GM23338 (cell line): Measurements from ENCODE around the gene XRRA1. TPM values are rescaled to one million over a fixed set of nuclear protein-coding genes. Genes with fewer than 3 reads are reported as not detected.

Experiments used
- ATAC-seq: fragments of 200-7000 bp; cut with Tn5 transposase; 3 replicates; pipeline ENCODE4 v1.9.1; 2020
- DNase-seq: peaks from one replicate; pipeline ENCODE4 v3.0.0-alpha.2; 2015; ENCODE audit warnings: low spot score
- H2AFZ ChIP-seq: fragments of 200-600 bp; sonication (generic); 2 replicates; pipeline ENCODE4 v1.8.0; 2016; ENCODE audit warnings: antibody characterized with exemption, mild to moderate bottlenecking, moderate library complexity
- H3F3A ChIP-seq: fragments of 200-600 bp; sonication (generic); replicated peaks from 2 replicates; pipeline ENCODE4 v1.8.0; 2017; ENCODE audit warnings: antibody characterized with exemption, mixed run types, low read depth
- H3K27ac ChIP-seq: fragments of 200-600 bp; sonication (generic); 2 replicates; pipeline ENCODE4 v1.6.1; 2016; ENCODE audit warnings: low read depth
- H3K27me3 ChIP-seq: fragments of 200-600 bp; sonication (generic); 2 replicates; pipeline ENCODE4 v1.8.0; 2016; ENCODE audit warnings: mild to moderate bottlenecking, mixed run types, moderate library complexity; ENCODE audit not compliant: insufficient read depth
- H3K36me3 ChIP-seq: fragments of 200-600 bp; sonication (generic); 2 replicates; pipeline ENCODE4 v1.8.0; 2016; ENCODE audit warnings: mild to moderate bottlenecking; ENCODE audit not compliant: insufficient read depth
- H3K4me1 ChIP-seq: fragments of 200-600 bp; sonication (generic); 2 replicates; pipeline ENCODE4 v1.8.0; 2016; ENCODE audit warnings: mild to moderate bottlenecking, moderate library complexity; ENCODE audit not compliant: insufficient read depth
- H3K4me2 ChIP-seq: fragments of 200-600 bp; sonication (generic); 2 replicates; pipeline ENCODE4 v1.7.1; 2017; ENCODE audit warnings: mixed run types
- H3K4me3 ChIP-seq: fragments of 200-600 bp; sonication (generic); 2 replicates; pipeline ENCODE4 v1.6.1; 2016; ENCODE audit warnings: mixed run types
- H3K79me2 ChIP-seq: fragments of 200-600 bp; sonication (generic); replicated peaks from 2 replicates; pipeline ENCODE4 v1.8.0; 2017; ENCODE audit warnings: mild to moderate bottlenecking; ENCODE audit not compliant: insufficient read depth
- H3K9me2 ChIP-seq: fragments of 200-600 bp; sonication (generic); 2 replicates; pipeline ENCODE4 v1.8.0; 2017; ENCODE audit not compliant: insufficient read depth
- H4K20me1 ChIP-seq: fragments of 200-600 bp; sonication (generic); replicated peaks from 2 replicates; pipeline ENCODE4 v1.8.0; 2017; ENCODE audit warnings: mild to moderate bottlenecking; ENCODE audit not compliant: insufficient read depth
- H3K27ac Mint-ChIP-seq: 2 replicates; pipeline ENCODE4 v1.8.0; 2020; ENCODE audit warnings: inconsistent platforms, mild to moderate bottlenecking, moderate library complexity, mixed read lengths
- H3K27me3 Mint-ChIP-seq: 3 replicates; pipeline ENCODE4 v1.8.0; 2022; ENCODE audit warnings: low read depth, mild to moderate bottlenecking, moderate library complexity, mixed read lengths, inconsistent platforms; ENCODE audit not compliant: insufficient read depth, poor library complexity
- H3K36me3 Mint-ChIP-seq: 3 replicates; pipeline ENCODE4 v1.8.0; 2021; ENCODE audit warnings: low read depth, mild to moderate bottlenecking, inconsistent platforms, moderate library complexity, mixed read lengths
- H3K4me1 Mint-ChIP-seq: 3 replicates; pipeline ENCODE4 v1.8.0; 2020; ENCODE audit warnings: mild to moderate bottlenecking, inconsistent platforms, mixed read lengths
- H3K4me3 Mint-ChIP-seq: 3 replicates; pipeline ENCODE4 v1.8.0; 2021; ENCODE audit warnings: moderate library complexity, mild to moderate bottlenecking, inconsistent platforms, mixed read lengths
- H3K9me3 Mint-ChIP-seq: 3 replicates; pipeline ENCODE4 v1.8.0; 2020; ENCODE audit warnings: moderate library complexity, mild to moderate bottlenecking, inconsistent platforms, mixed read lengths
- CREB1 ChIP-seq: fragments of 250-450 bp; sonication (Bioruptor Pico); IDR thresholded peaks from 2 replicates; pipeline ENCODE4 v1.5.0; 2020; ENCODE audit warnings: low read depth, mild to moderate bottlenecking, moderate library complexity
- CTCF ChIP-seq, 2 experiments: fragments of 200-600 bp in 1 of 2; sonication (generic) in 1 of 2; conservative IDR thresholded peaks; 2 replicates each; pipeline versions ENCODE4 v1.5.1 to v1.6.1; 2016 to 2017; ENCODE audit warnings: antibody characterized with exemption in 2 of 2, low read depth in 2 of 2, mild to moderate bottlenecking in 2 of 2, moderate library complexity in 1 of 2
- ETS1 ChIP-seq: IDR thresholded peaks from 2 replicates; pipeline ENCODE4 v1.6.1; 2016; ENCODE audit warnings: antibody characterized with exemption
- EZH2 ChIP-seq: fragments of 200-600 bp; sonication (generic); IDR thresholded peaks from one replicate; pipeline ENCODE4 v1.8.0; 2017; ENCODE audit warnings: antibody characterized with exemption, mild to moderate bottlenecking, low read depth; ENCODE audit not compliant: unreplicated experiment
- EZH2phosphoT487 ChIP-seq: fragments of 200-600 bp; sonication (generic); IDR thresholded peaks from one replicate; pipeline ENCODE4 v1.8.1; 2018; ENCODE audit warnings: antibody characterized with exemption; ENCODE audit not compliant: unreplicated experiment
- JUNB ChIP-seq: IDR thresholded peaks from one replicate; pipeline ENCODE4 v1.6.1; 2016; ENCODE audit warnings: antibody characterized with exemption; ENCODE audit not compliant: unreplicated experiment
- NANOG ChIP-seq: IDR thresholded peaks from 2 replicates; pipeline ENCODE4 v1.6.1; 2016; ENCODE audit warnings: antibody characterized with exemption, borderline replicate concordance
- POLR2AphosphoS5 ChIP-seq: IDR thresholded peaks from 2 replicates; pipeline ENCODE4 v1.6.1; 2016; ENCODE audit warnings: antibody characterized with exemption, low read depth
- STAT1 ChIP-seq: IDR thresholded peaks from one replicate; pipeline ENCODE4 v1.6.1; 2016; ENCODE audit warnings: antibody characterized with exemption; ENCODE audit not compliant: unreplicated experiment
- ZNF114 ChIP-seq: fragments of 250-450 bp; sonication (Bioruptor Pico); IDR thresholded peaks from 2 replicates; pipeline ENCODE4 v1.5.0; 2020; ENCODE audit warnings: mild to moderate bottlenecking, moderate library complexity
- ZNF331 ChIP-seq: fragments of 250-450 bp; sonication (Bioruptor Pico); IDR thresholded peaks from 2 replicates; pipeline ENCODE4 v1.5.0; 2020; ENCODE audit warnings: low read depth, mild to moderate bottlenecking, moderate library complexity
- polyA plus RNA-seq: library from polyadenylated mRNA; unstranded; fragments of >200 nt; fragmentation: Nextera tagmentation; extraction: Ambion mirVana; gene quantifications from 2 replicates; pipeline ENCODE4 v1.2.1, GENCODE V29; 2016
- total RNA-seq: library from RNA; depleted of rRNA; stranded (reverse); fragments of >200 nt; shearing (Covaris generic); gene quantifications from 2 replicates; pipeline ENCODE4 v1.2.3, GENCODE V29; 2014
- TF ChIP-seq, protein P1 (sequence below): IDR thresholded peaks from one replicate; pipeline ENCODE4 v1.6.1; 2018; ENCODE audit warnings: antibody characterized with exemption; ENCODE audit not compliant: unreplicated experiment

XRRA1 gene
- total and polyA plus RNA-seq, 2 experiments from 2014 or later = 4.9 to 5.4 TPM

DNA sequence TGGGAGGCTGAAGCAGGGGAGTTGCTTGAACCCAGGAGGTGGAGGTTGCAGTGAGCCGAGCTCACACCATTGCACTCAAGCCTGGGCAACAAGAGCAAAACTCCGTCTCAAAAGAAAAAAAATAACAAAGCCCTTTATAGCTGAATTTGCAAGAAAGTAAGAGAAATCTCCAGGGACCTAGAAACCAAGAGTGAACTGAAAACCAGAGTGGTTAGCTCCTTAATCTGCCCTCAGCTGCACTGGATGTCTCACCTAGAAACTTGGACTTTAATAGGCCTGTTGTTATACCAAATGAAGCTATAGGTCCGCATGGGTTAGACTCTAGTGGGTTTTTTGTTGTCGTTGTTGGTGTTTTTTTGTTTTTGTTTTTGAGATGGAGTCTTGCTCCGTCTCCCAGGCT is 44.0 kb upstream of the XRRA1 start (continued):
- TF ChIP-seq CTCF (conservative IDR thresholded peaks at IDR 0.05; ENCODE audit: low read depth in 2 of 2) (no peak), EZH2 (no peak), JUNB (no peak)
- TF ChIP-seq, protein P1, sequence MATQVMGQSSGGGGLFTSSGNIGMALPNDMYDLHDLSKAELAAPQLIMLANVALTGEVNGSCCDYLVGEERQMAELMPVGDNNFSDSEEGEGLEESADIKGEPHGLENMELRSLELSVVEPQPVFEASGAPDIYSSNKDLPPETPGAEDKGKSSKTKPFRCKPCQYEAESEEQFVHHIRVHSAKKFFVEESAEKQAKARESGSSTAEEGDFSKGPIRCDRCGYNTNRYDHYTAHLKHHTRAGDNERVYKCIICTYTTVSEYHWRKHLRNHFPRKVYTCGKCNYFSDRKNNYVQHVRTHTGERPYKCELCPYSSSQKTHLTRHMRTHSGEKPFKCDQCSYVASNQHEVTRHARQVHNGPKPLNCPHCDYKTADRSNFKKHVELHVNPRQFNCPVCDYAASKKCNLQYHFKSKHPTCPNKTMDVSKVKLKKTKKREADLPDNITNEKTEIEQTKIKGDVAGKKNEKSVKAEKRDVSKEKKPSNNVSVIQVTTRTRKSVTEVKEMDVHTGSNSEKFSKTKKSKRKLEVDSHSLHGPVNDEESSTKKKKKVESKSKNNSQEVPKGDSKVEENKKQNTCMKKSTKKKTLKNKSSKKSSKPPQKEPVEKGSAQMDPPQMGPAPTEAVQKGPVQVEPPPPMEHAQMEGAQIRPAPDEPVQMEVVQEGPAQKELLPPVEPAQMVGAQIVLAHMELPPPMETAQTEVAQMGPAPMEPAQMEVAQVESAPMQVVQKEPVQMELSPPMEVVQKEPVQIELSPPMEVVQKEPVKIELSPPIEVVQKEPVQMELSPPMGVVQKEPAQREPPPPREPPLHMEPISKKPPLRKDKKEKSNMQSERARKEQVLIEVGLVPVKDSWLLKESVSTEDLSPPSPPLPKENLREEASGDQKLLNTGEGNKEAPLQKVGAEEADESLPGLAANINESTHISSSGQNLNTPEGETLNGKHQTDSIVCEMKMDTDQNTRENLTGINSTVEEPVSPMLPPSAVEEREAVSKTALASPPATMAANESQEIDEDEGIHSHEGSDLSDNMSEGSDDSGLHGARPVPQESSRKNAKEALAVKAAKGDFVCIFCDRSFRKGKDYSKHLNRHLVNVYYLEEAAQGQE = no peak

DNA sequence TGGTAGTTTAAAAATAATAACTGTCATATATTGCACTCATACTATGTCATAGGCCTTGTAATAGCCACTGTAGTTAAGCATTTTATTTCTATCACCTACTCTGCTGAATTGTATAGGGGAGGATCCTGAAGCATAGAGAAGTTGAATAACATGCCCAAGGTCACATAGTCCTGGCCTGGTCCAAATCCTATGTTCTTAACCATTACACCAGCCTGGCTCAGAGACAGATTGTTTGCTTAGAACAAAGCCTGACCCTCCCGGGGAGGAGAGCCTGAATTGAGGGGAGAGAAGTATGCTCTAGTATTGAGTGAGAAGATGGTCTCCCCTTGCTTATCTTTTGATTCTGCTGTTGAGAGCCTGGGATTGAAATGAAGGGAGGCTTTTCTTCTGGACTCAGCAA is 42.0 kb upstream of the XRRA1 start:
- H2AFZ ChIP-seq = no peak overlapping the region
- H4K20me1 ChIP-seq = peaks cover 8% of the 10 kb centered on the region; the same call in 1 of the 2 replicates
- peaks cover 9% of the 10 kb centered on the region for H3K4me1 Mint-ChIP-seq
- no peak overlapping the region for H3K4me3 ChIP-seq
- 0 out of 3 replicates have a peak, but pooled peaks cover 3% of the 10 kb centered on the region for H3K36me3 Mint-ChIP-seq
- H3F3A ChIP-seq = 0 out of 2 replicates have a peak, but pooled peaks cover 4% of the 10 kb centered on the region
- DNase-seq = no peak
- ATAC-seq = no peak
- H3K9me3 Mint-ChIP-seq = no peaks in the 10 kb centered on the region
- peaks cover 3% of the 10 kb centered on the region for H3K27me3 Mint-ChIP-seq
- peaks cover 9% of the 10 kb centered on the region for H3K4me1 ChIP-seq
- no peak overlapping the region for H3K27ac Mint-ChIP-seq
- H3K27me3 ChIP-seq = no peaks in the 10 kb centered on the region
- peaks cover 36% of the 10 kb centered on the region for H3K79me2 ChIP-seq
- H3K4me2 ChIP-seq = no peak overlapping the region
- H3K36me3 ChIP-seq = peaks cover 10% of the 10 kb centered on the region
- H3K4me3 Mint-ChIP-seq = no peak overlapping the region
- no peak overlapping the region for H3K27ac ChIP-seq
- no peaks in the 10 kb centered on the region for H3K9me2 ChIP-seq
- TF ChIP-seq ZNF331 (CRISPR knock-in tag) (no peak), CTCF (conservative IDR thresholded peaks at IDR 0.05; ENCODE audit: low read depth in 2 of 2) (no peak), STAT1 (no peak), POLR2AphosphoS5 (no peak), CREB1 (CRISPR knock-in tag) (no peak), EZH2phosphoT487 (no peak), NANOG (no peak), ZNF114 (CRISPR knock-in tag) (no peak), JUNB (no peak), ETS1 (no peak)
- TF ChIP-seq, protein P1 = no peak
